Liver (tissue), 9 donors: ENCODE measurements around the gene LRRD1. TPM values are rescaled to one million over a fixed set of nuclear protein-coding genes. Genes with fewer than 3 reads are reported as not detected.

ENCODE experiments used
- DNase-seq: peaks from one replicate; pipeline ENCODE4 v3.0.0-alpha.2; 2017; ENCODE audit warnings: low spot score
- H3K27ac ChIP-seq, 2 donors: one replicate each; pipeline ENCODE4 v1.7.0; 2013; ENCODE audit warnings: inconsistent platforms in 2 of 2, low read length in 2 of 2, control low read depth in 1 of 2, low read depth in 1 of 2, mild to moderate bottlenecking in 1 of 2
- H3K27me3 ChIP-seq, 4 donors: one replicate each; pipeline versions ENCODE4 v1.6.1 to v1.7.0; 2013; ENCODE audit warnings: low read length in 3 of 4, inconsistent platforms in 1 of 4, mild to moderate bottlenecking in 1 of 4, moderate library complexity in 1 of 4; ENCODE audit not compliant: control insufficient read depth in 4 of 4, insufficient read depth in 4 of 4
- H3K36me3 ChIP-seq, 4 donors: one replicate each; pipeline versions ENCODE4 v1.6.1 to v1.7.0; 2013; ENCODE audit warnings: low read length in 3 of 4, mild to moderate bottlenecking in 3 of 4, low read depth in 1 of 4, moderate library complexity in 1 of 4; ENCODE audit not compliant: control insufficient read depth in 4 of 4, insufficient read depth in 3 of 4
- H3K4me1 ChIP-seq, 4 donors: one replicate each; pipeline versions ENCODE4 v1.6.1 to v1.7.0; 2013; ENCODE audit warnings: low read length in 3 of 4, mild to moderate bottlenecking in 3 of 4, moderate library complexity in 1 of 4; ENCODE audit not compliant: control insufficient read depth in 4 of 4, insufficient read depth in 4 of 4
- H3K4me3 ChIP-seq, 3 donors: one replicate each; pipeline versions ENCODE4 v1.6.1 to v1.7.0; 2013; ENCODE audit warnings: low read length in 3 of 3, control low read depth in 1 of 3, low read depth in 1 of 3, mild to moderate bottlenecking in 1 of 3
- H3K9ac ChIP-seq, 2 donors: one replicate each; pipeline ENCODE4 v1.7.0; 2013; ENCODE audit warnings: low read length in 2 of 2, mild to moderate bottlenecking in 2 of 2, moderate library complexity in 2 of 2, control low read depth in 1 of 2, low read depth in 1 of 2
- H3K9me3 ChIP-seq, 4 donors: one replicate each; pipeline versions ENCODE4 v1.6.1 to v1.7.0; 2013; ENCODE audit warnings: low read length in 3 of 4; ENCODE audit not compliant: control insufficient read depth in 4 of 4
- ATF3 ChIP-seq: IDR thresholded peaks from 2 replicates; pipeline ENCODE4 v1.6.1; 2016; ENCODE audit warnings: antibody characterized with exemption
- CTCF ChIP-seq: fragments of 150-350 bp; IDR thresholded peaks from 2 replicates; pipeline ENCODE4 v1.5.1; 2017; ENCODE audit warnings: improper control_type of control experiment, low read depth, low read length; ENCODE audit not compliant: missing input control
- EGR1 ChIP-seq, 2 donors: IDR thresholded peaks; 2 replicates each; pipeline ENCODE4 v1.6.1; 2016 to 2018; ENCODE audit warnings: antibody characterized with exemption in 2 of 2, low read depth in 2 of 2
- FOXA1 ChIP-seq: IDR thresholded peaks from 2 replicates; pipeline ENCODE4 v1.6.1; 2016; ENCODE audit warnings: antibody characterized with exemption
- FOXA2 ChIP-seq: IDR thresholded peaks from 2 replicates; pipeline ENCODE4 v1.6.1; 2016; ENCODE audit warnings: antibody characterized with exemption
- GABPA ChIP-seq, 2 donors: IDR thresholded peaks in 1 of 2; conservative IDR thresholded peaks in 1 of 2; 2 replicates each; pipeline ENCODE4 v1.6.1; 2016; ENCODE audit warnings: antibody characterized with exemption in 2 of 2, mild to moderate bottlenecking in 1 of 2, moderate library complexity in 1 of 2
- HNF4A ChIP-seq, 2 donors: conservative IDR thresholded peaks; 2 replicates each; pipeline ENCODE4 v1.6.1; 2016; ENCODE audit warnings: antibody characterized with exemption in 2 of 2, mild to moderate bottlenecking in 2 of 2
- HNF4G ChIP-seq: IDR thresholded peaks from 2 replicates; pipeline ENCODE4 v1.6.1; 2016; ENCODE audit warnings: antibody characterized with exemption
- JUND ChIP-seq, 2 donors: IDR thresholded peaks; 2 replicates each; pipeline ENCODE4 v1.6.1; 2016; ENCODE audit warnings: antibody characterized with exemption in 2 of 2
- MAX ChIP-seq: IDR thresholded peaks from 2 replicates; pipeline ENCODE4 v1.6.1; 2016; ENCODE audit warnings: antibody characterized with exemption
- NR2F2 ChIP-seq: IDR thresholded peaks from 2 replicates; pipeline ENCODE4 v1.6.1; 2016; ENCODE audit warnings: antibody characterized with exemption
- RAD21 ChIP-seq, 2 donors: IDR thresholded peaks; 2 replicates each; pipeline ENCODE4 v1.6.1; 2016; ENCODE audit warnings: antibody characterized with exemption in 2 of 2, mild to moderate bottlenecking in 2 of 2
- REST ChIP-seq: IDR thresholded peaks from 2 replicates; pipeline ENCODE4 v1.6.1; 2016; ENCODE audit warnings: antibody characterized with exemption, mild to moderate bottlenecking
- RXRA ChIP-seq, 2 donors: IDR thresholded peaks; 2 replicates each; pipeline ENCODE4 v1.6.1; 2017 to 2018; ENCODE audit warnings: antibody characterized with exemption in 2 of 2, mild to moderate bottlenecking in 1 of 2
- SP1 ChIP-seq: IDR thresholded peaks from 2 replicates; pipeline ENCODE4 v1.6.1; 2018; ENCODE audit warnings: antibody characterized with exemption, mild to moderate bottlenecking
- TAF1 ChIP-seq: conservative IDR thresholded peaks from 2 replicates; pipeline ENCODE4 v1.6.1; 2016; ENCODE audit warnings: antibody characterized with exemption, mild to moderate bottlenecking
- YY1 ChIP-seq: IDR thresholded peaks from 2 replicates; pipeline ENCODE4 v1.6.1; 2016; ENCODE audit warnings: antibody characterized with exemption, mild to moderate bottlenecking
- WGBS: extraction: QIAGEN DNeasy Blood & Tissue Kit; methylation state at CpG from one replicate; pipeline ENCODE4 v1.1.7; 2013; 5-methylcytosine and 5-hydroxymethylcytosine counted together
- polyA plus RNA-seq, 2 donors: library from polyadenylated mRNA; stranded (reverse) in 1 of 2; unstranded in 1 of 2; fragments of 200-250 nt in 1 of 2; fragments of >200 nt in 1 of 2; fragmentation: Nextera tagmentation in 1 of 2; extraction: Ambion mirVana in 1 of 2; gene quantifications; one replicate each; pipeline versions ENCODE4 v1.2.1 to v1.2.3, GENCODE V29; 2013 to 2015
- total RNA-seq, 2 donors: library from RNA; depleted of rRNA; stranded (reverse); fragments of >200 nt; gene quantifications; one replicate each; pipeline ENCODE4 v1.2.3, GENCODE V29; 2014
- donor health status: healthy.
- donor health status: healthy.
- donor health status: healthy.
- donor health status: healthy.
- donor health status: healthy.

The LRRD1 gene
- total and polyA plus RNA-seq, 4 donors, result not detected

GRCh38 chr7:92228100-92228499 is 49.2 kb upstream of the LRRD1 start:
- H3K36me3 ChIP-seq, result peaks cover 2 to 46% (median 39%) of the 10 kb centered on the region in 4 donors
- no peak overlapping the region for H3K9ac ChIP-seq
- WGBS, result 96% methylated on average over 2 of the region's 2 CpGs
- no peaks in the 10 kb centered on the region for H3K27me3 ChIP-seq
- no peak overlapping the region for H3K27ac ChIP-seq
- H3K9me3 ChIP-seq, result no peaks in the 10 kb centered on the region
- no peaks in the 10 kb centered on the region for H3K4me1 ChIP-seq
- TF ChIP-seq CTCF (no peak), NR2F2 (no peak), RXRA (IDR thresholded peaks at IDR 0.05) (no peak), TAF1 (no peak)
- DNase-seq, result no peak
- no peak overlapping the region for H3K4me3 ChIP-seq

GRCh38 chr7:92226981-92227380 is 48.0 kb upstream of the LRRD1 start:
- DNase-seq, result no peak
- Histone ChIP-seq H3K27me3 (no peaks in the 10 kb centered on the region), H3K9me3 (no peaks in the 10 kb centered on the region), H3K9ac (no peak overlapping the region), H3K4me3 (no peak overlapping the region), H3K27ac (no peak overlapping the region), H3K4me1 (no peaks in the 10 kb centered on the region), H3K36me3 (peaks cover 3 to 51% (median 45%) of the 10 kb centered on the region in 4 donors)
- no peak for TF ChIP-seq JUND (IDR thresholded peaks at IDR 0.05)
- no peak for TF ChIP-seq NR2F2
- TF ChIP-seq RAD21 (IDR thresholded peaks at IDR 0.05), result no peak
- TF ChIP-seq FOXA1, result no peak
- no peak for TF ChIP-seq GABPA (IDR thresholded peaks at IDR 0.05 in 1 of 2, conservative IDR thresholded peaks at IDR 0.05 in 1 of 2)
- no peak for TF ChIP-seq YY1
- TF ChIP-seq SP1, result no peak
- no peak for TF ChIP-seq MAX
- TF ChIP-seq HNF4A (conservative IDR thresholded peaks at IDR 0.05), result no peak
- no peak for TF ChIP-seq EGR1 (IDR thresholded peaks at IDR 0.05; ENCODE audit: low read depth in 2 of 2)
- TF ChIP-seq ATF3, result no peak
- TF ChIP-seq REST, result no peak
- TF ChIP-seq TAF1, result no peak
- TF ChIP-seq FOXA2, result no peak
- TF ChIP-seq RXRA (IDR thresholded peaks at IDR 0.05), result no peak
- TF ChIP-seq HNF4G, result no peak
- 96% methylated on average over 4 of the region's 4 CpGs for WGBS
